HL-60/S4 treated with retinoic acid at 250 ng/mL for 4 days and 3 days (cell line): ENCODE data around the gene OTOF.

ENCODE experiments used
- in situ Hi-C: fragments of 300-500 bp; cut with MboI; formaldehyde crosslinking; loops from 2 replicates; pipeline ENCODE4 v1.7.0; 2022; ENCODE audit warnings: low sequenced_read_pairs

OTOF gene

DNA sequence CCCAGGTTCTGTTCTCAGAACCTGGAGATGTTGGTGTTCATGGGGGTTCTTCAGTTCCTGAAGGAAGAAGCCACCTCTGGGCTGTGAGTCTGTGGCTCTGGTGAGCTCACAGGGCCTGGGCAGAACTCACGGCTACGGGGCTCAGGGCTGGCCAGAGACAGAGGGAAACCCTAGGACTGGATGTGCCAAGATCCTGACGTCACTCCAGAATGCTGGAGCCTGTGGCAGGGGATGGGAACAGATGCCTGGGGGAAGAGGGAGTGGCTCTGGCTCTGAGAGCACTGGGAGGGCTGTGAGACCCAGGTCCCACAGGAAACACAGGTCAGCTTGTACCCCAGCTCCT lies at the start of gene OTOF:
Gene OTOF, minus strand, starts transcription at position 214 of the 343 bp plus-strand sequence.
- in situ Hi-C loops, result no loop called here

- in situ Hi-C loops, result no loop called here
These were observed 48.7 kb upstream of the OTOF start for GRCh38 chr2:26526589-26526988.

GRCh38 chr2:26526105-26526504 lies 48.2 kb upstream of the OTOF start:
- in situ Hi-C loops, result no loop called here

DNA sequence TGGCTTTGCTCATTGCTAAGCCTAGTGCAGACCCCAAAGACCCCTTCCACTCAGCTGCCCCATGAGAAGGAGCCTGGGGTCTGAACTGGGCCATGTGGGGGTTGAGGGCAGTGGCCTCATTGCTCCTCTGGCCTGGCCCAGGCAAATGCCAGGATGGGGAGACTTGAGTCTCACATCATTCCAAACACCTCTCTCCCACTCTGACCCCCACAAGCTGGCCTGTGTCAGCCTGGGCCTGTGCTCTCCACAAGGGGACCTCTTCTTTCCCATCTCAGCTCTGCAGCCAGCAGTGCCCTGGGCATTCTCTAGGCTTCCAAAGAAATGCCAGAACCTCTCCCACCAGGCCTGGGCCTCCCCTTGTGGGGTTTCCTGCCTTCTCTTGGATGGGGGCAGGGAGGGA lies 45.8 kb upstream of the OTOF start:
- in situ Hi-C loops, result no loop called here

DNA sequence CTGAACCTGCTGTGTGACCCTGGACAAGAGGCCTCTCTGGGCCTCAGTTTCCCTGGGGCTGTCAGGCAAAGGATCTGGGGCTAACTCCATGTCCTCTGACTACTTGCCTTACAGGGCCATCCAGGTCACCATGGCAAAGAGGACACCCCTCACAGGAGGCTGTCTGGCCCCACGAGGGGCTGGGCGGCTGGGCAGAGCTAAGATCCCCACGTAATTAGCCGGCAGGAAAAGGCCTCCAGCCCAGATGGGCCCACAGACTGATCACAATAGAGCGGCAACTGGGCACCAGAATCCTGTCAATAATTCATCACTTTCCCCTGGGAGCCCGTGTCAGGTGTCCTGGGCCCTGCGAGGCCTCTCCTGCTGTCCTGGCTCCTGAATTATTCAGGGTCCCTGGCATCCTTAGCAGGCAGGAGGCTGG lies 44.8 kb upstream of the OTOF start:
- in situ Hi-C loops, result no loop called here

DNA sequence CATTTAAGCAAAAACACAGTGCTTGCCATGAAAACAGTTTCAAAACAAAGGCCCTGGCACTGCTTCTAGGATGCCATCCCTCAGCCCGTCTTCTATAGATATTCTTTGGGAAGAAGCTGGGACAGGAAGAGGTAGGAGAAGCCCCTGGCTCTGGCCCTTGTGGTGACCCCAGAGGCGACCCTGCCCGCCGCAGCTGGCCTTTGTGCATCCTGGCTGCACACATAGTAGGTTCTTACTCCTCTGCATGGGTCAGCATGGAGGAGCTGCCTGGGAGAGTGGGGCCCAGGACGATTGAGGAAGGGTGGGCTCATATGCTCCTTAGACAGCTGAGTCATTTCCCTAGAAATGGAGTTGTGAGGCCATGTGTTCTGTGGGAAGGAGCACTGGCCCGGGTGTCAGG lies 44.4 kb upstream of the OTOF start:
- in situ Hi-C loops, result no loop called here

DNA sequence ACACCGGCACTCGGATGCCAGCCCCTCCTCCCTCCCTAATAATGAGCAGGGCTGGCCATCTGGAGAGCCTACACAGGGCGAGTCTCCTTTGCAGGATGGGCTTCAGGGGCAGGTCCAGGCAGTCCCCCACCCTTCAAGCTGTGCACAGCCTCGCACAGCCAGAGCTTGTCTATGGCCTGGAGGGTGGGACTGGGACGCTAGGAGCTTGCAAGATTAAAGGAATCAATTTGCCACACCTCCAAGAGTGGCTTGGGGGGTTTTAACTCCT lies 43.9 kb upstream of the OTOF start:
- in situ Hi-C loops, result no loop called here

DNA sequence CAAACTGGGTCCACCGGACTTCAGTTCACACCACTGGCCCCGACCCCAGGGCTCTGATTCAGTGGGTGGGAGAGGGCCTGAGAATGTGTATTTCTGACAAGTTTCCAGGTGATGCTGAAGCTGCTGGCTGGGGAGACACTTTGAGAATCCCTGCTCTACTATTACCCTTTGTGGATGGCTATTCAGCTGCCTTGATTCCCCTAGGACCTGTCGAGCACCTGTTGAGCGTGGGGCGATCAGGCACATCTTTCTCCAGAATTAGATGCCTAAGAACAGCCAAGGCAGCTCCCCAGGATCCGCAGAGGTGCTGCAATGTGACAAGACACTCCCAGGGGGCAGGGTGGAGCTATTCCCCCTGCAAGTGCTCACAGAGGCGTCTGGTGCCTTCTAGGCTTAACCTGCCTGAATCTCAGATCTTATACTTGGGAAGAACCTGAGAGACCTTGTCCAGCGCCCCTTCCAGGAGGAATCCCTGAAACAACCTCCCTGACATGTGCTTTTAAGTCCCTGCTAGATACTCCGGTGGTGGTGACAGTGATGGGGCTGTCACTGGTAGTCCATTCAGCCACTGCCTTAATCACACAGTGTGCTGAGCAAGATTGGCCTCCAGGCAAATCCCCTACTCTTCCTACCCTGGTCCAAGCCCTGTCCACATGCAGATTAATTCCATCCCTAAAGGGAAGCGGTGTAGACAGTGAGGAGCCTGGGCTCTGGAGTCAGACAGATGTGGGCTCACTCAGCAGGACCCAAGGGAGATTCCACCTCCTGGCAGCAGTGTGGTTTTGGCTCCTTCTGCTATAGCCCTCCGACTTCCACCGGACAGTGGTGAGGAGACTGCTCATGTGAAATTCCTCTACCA lies 43.4 kb upstream of the OTOF start:
- in situ Hi-C loops, result no loop called here

- in situ Hi-C loops, result no loop called here
These were observed 42.2 kb upstream of the OTOF start for GRCh38 chr2:26520148-26520449.

- in situ Hi-C loops, result no loop called here
These were observed 41.6 kb upstream of the OTOF start for GRCh38 chr2:26519396-26520147.

DNA sequence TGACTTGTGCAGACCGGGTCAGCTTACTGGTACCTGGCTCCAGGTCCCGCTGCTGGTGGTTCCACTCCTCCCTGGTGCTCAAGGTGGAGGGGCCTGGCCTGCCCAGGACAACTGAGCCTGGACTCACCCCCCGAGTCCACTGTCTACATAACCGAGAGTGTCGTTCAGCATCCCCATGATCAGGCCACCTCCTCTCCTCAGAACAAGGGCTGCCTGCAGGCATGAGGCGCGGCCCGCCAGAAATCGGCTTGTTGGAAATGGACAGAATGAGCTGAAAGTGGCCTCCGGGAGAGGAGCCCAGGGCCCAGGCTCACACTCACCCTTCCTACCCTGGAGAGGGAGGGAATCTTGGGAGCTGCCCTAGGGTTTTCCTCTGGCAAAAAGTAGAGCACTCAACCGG lies 38.9 kb upstream of the OTOF start:
- in situ Hi-C loops, result no loop called here

- in situ Hi-C loops, result no loop called here
These were observed 38.3 kb upstream of the OTOF start for GRCh38 chr2:26516246-26516645.

GRCh38 chr2:26515771-26516170 lies 37.8 kb upstream of the OTOF start:
- in situ Hi-C loops, result no loop called here

- in situ Hi-C loops, result no loop called here
These were observed 36.1 kb upstream of the OTOF start for GRCh38 chr2:26514045-26514444.

- in situ Hi-C loops, result no loop called here
These were observed 35.3 kb upstream of the OTOF start for GRCh38 chr2:26513261-26513660.

- in situ Hi-C loops, result no loop called here
These were observed 33.5 kb upstream of the OTOF start for GRCh38 chr2:26511466-26511865.

DNA sequence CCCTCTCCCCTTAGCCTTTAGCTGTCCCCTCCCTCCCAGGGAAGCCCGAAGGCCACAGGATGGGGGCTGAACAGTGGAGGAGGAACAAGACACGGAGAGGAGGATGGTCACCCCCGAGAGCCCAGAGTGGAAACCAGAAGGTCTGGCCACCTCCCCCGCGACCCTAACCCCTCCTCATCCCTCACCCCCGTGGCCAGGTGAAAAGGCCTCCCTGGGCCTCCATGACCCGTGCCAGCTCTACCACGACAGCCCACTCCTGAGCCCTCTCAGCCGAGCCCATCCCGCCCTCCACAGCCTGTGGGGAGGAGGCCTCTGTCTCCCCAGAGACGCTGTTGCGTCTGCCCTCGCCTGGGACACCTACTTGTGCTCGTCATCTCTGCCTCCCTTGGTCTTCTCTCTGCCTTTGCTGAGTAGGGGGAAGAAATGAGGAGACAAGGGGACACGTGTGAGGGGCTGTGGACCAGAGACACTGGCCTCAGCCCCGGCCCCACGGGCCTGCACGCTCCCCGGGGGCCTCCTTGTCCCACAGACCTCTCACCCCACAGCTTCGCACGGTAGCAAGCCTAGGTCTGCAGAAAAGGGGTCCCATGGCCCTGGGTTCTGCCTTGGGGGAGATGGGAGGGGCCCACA lies 32.5 kb upstream of the OTOF start:
- in situ Hi-C loops, result no loop called here

DNA sequence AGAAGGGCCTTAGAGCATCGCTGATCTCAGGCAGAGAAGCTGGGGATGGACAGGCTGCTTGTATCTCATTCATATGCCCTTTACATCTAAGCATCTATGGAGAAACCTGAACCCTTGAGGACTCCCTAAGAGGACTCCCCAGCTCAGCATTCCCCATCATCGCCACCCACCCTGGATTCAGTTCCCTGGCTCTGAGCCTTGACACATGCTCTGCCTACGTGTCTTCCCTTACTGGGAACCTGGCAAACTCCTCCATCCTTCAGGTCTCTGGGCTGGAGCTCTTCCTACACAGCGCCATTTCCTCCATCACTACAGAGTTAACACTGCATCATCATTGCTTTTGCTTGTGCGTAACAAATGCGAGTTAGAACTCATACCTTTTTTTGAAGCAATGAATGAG lies 31.2 kb upstream of the OTOF start:
- in situ Hi-C loops, result no loop called here

- in situ Hi-C loops, result no loop called here
These were observed 30.0 kb upstream of the OTOF start for GRCh38 chr2:26507932-26508331.

- in situ Hi-C loops, result no loop called here
These were observed 29.2 kb upstream of the OTOF start for GRCh38 chr2:26507088-26507487.

GRCh38 chr2:26506279-26506678 lies 28.4 kb upstream of the OTOF start:
- in situ Hi-C loops, result no loop called here

DNA sequence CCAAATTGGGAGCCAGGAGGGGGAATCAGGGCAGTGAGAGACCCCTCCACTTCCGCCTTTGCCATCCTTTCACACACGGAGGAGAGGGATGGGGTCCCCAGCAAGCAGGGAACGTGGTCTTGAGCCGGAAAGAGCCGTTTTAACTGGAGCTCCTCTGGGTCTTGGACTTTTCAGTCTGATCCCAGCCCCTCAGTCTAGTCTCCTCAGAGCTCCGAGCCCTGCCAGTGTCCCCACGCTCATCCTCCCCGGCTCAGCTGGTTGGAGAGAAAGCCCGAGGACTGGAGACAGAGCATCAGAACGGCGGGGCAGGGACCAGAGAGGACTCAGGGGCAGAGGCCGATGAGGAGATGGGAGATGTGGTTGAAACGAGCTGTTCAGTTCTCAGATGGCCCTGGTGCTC lies 26.1 kb upstream of the OTOF start:
- in situ Hi-C loops, result no loop called here
